Left hindlimb (tissue), 1 donor: ENCODE results near the gene TMC8.
"Not testable (repeated sequence)": the region's sequence is repeated elsewhere in the genome, so short reads cannot be mapped to it uniquely, and the experiment has no call there.

Experiments used
- DNase-seq: peaks from one replicate; pipeline ENCODE4 v3.0.0-alpha.2; 2018

TMC8 gene

GRCh38 chr17:78135858-78136500, 5.4 kb downstream of the TMC8 start:
- no peak for DNase-seq

GRCh38 chr17:78137392-78138203, 7.0 kb downstream of the TMC8 start:
- no peak for DNase-seq

GRCh38 chr17:78138204-78139060, 7.9 kb downstream of the TMC8 start:
- no peak for DNase-seq

DNA sequence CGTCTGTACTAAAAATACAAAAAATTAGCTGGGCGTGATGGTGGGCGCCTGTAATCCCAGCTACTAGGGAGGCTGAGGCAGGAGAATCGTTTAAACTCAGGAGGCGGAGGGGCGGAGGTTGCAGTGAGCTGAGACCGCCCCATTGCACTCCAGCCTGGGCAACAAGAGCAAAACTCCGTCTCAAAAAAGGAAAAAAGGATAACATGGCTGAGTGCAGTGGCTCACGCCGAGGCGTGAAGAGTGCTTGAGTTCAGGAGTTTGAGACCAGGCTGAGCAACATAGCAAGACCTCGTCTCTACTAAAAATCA, 9.2 kb downstream of the TMC8 start:
- not testable (repeated sequence) for DNase-seq

GRCh38 chr17:78140169-78141051, 9.8 kb downstream of the TMC8 start:
- peak; percentile 83 for DNase-seq

- no peak for DNase-seq
Observed at GRCh38 chr17:78141437-78142118, 11.0 kb downstream of the TMC8 start.

DNA sequence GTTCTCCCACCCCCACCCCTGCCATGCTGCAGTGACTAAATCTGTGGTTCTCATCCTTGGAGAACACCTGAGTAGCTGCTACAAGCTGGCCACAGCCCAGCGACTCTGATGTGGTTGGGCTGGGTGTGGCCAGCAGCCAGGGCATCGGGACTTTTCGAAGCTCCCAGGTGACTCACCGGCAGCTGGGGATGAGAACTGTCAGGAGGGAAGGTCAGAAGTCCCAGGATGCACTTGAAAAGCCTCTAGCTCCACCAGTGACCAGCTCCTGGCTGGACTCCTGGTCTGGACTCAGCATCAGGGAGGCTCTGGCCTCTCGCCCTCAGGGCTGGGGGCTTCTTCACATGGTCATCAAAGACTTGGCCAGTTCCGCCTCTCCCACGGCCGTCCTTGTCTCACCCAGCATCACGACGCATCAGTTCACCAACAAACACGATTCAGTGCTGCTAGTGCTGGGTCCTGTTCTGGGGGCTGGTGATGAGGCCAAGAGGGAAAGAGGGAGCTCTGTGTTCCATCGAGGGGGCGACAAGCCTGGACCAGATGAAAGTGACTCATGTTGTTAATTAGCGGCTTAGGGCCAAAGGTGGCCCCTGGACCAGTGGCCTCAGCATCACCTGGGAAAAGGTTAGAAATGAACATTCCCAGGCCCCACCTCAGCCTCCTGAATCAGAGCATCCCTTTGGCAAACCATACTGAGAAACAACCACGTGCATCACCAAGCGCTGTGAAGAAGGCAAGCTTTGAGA, 11.7 kb downstream of the TMC8 start:
- DNase-seq, result no peak

DNA sequence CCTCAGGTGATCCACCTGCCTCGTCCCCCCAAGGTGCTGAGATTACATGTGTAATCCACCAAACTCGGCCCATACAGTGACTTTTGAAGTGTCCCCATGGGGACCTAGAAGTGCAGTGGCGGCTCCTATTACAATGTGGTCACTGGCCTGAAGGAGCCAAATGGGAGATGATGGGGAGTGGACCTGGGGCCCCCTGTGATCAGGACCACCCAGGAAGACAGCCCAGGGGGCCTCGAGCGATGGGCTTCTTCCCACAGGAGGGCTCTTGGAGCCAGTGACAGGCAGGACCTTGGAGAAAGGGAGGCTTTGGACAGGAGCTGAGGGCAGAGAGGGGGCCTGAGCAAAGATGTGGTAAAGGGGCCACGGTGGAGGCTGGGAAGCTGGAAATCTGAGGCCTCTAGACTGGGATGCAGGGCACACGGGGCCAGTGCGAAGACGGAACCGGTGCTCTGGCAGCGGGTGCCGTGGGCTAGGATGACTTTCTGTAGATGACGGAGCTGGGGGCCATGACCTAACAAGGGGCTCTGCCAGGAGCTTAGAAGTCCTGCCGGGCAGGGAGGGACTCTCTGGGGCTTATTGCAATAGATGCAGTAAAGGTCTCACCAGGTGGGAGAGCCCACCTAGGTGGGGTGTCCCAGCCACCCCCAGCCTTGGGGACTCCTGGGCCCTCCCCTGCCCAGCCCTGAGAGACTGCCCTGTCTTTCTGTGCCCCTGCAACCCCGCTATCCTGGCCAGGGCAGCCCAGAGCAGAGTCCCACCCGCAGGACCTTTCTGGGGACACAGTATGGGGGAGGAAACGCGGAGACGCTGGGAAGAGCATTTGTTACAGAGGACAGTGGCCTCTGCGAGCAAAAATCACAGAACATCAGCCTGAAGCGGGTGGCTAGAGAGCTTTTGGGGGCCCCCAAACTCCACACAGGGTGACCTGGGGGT, 12.9 kb downstream of the TMC8 start:
- DNase-seq, result no peak

DNA sequence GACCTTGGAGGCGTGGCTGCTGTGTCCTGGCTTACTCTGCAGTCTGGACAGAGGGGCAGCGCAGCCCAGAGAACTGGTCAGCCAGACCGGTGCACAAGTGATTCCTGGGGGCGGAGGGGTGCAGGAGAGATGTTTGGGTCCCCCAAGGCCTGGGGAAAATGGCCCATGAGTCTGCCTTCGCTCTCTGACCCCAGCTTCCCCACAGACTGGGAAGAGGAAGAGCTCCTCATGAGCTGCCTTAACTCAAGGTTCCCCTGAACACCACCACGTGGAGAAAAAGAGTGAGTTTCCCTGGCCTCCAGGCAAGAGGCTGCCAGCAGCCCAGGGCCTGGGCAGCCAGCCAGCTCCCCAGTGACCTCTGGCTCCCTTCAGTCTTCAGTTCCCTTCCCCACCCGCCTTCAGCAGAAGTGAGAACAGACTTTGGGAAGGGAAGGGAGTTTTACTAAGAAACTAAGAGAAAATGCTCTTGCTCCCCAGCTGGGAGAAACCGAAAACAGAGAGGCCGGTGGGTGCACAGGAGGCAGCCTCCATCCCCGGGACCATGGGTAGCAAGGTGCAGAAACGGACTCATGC, 13.7 kb downstream of the TMC8 start:
- DNase-seq, result peak; percentile 77

DNA sequence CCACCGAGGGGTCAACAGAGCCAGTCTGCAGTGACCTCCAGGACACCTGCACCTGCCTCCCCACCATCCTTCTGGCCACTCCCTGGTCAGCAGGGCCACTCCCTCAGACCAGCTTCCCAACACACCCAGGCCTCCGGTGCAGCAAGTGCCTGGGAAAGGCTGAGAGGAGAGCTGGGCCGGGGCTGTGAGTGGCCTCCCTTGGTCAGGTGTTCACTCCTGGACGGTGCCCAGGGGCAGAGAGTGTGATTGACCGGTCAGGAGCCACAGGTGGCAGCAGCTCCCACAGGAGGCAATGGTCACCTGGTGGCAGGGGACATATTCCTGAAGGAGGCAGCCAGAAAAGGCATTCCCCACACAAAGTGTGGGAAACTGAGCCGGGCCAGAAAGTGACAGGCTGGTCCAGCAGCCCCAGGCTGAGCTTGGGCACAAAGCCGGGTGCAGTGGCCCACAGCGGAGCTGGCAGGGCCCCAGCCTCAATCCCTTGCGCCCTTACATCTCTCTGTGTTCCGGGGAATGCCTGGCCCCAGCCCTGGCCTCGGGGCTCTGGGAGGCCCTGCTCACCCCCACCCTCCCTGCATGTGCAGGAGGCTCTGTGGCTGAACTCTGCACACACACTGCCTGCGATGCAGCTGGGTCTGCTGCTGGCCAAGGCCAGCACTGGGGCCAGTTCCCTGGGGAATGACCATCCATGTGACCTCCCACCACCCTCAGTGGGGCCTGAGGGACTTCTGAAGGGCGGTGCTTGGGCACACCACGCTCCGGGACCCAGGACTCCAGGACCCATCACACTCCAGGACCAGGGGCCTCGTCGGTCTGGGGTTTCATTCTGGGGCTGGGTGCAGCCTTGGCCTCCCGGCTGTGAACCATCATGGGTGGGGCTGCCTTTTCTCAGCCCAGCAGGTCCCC, 14.4 kb downstream of the TMC8 start:
- DNase-seq, result no peak

DNA sequence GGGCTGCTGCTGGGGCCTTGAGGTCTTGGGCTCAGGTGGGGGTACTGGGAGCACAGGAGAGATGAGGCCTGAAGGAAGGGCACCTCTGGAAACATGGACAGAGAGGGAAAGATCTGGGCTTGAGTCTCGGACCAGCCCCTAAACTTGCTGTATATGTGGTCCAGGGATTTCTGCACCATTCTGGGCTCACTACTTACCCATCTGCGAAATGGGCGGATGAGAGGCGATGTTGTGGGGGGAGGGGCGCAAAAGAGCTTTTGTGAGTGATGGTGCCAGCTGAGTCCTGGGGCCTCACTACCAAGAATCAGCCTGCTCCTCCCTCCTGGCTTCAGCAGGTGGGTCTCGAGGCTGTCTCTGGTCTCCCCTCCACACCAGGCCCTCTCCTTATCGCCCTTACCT, 15.9 kb downstream of the TMC8 start:
- DNase-seq, result no peak

DNA sequence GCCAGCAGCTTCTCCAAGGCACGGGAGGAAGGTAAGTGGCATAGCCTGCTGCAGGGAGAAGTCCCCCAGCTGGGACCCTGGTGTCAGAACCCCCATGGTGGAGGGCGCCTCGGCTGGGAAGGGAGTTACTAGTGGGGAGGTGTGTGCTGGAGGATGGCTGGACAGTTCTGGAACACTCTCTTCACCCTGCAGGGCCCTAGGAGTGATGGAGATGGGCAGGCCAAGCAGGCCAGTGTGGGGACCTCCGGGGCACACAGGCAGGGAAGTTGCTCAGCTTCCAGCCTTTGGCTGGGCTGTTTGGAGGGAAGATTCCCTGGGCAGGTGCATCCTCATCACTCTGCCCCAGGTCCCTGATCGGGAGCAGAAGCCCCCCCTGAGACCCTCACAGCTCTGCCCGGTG, 16.3 kb downstream of the TMC8 start:
- no peak for DNase-seq

DNA sequence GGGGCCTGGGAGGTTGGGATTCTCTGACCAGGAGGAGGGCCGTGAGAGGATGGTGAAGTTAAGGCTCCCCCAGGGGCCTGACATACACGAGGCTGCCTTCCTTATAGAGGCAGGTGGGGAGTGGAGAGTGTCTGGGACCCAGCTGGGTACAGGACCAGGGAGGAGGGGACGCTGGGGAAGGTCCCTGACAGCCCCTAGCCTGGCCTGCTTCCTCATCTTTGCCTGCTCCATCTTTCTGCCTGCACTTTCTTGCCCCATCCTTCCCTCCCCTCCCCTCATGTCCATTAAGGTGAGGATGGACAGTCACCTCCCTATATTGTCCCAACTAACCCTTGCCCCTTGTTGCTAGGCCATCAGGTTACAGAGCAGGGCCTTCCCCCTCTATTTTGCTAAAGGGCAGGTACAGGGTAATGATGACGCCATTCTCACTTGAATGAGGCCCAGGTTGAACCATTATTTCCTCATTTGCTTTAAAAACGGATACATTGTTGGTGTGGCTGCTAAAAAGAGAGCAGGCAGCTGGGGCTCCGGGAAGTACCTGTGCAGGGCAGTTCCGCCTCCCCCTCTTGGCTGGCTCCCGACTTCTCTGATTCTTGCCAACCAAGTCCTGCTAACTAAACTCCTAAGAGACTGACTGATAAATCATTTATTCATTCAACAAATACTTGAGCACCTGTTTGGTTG, 16.9 kb downstream of the TMC8 start:
- DNase-seq, result no peak

DNA sequence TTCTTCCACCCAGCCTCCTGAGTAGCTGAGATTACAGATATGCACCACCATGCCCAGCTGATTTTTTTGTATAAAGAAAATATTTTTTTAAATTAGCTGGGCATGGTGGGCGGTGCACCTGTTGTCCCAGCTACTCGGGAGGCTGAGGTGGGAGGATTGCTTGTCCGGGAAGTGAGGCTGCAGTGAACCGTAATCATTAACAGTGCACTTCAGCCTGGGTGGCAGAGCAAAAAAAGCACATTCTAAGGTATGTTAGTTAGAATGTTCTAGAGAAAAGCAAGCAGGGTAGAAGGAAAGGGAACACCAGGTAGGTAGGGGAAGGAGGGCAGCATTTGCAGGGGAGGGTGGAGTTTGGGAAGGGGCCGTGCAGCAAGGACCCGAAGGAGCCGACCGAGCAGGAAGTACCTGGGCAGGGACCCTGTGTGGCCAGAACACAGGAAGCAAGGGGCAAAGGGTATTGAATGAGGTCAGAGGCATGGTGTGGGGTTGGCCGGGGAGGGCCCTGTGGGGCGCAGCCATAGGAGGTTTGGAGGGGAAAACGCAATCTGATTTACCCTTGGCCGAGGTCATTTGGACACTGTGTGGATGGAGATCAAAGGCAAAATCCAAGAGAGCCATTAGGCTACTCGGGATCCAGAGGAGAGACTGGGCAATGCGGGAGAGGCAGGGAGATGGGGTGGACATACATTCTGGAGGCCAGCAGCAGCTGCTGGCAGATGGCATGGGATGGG, 17.9 kb downstream of the TMC8 start:
- no peak for DNase-seq

GRCh38 chr17:78151514-78152008, 21.0 kb downstream of the TMC8 start:
- DNase-seq, result no peak

DNA sequence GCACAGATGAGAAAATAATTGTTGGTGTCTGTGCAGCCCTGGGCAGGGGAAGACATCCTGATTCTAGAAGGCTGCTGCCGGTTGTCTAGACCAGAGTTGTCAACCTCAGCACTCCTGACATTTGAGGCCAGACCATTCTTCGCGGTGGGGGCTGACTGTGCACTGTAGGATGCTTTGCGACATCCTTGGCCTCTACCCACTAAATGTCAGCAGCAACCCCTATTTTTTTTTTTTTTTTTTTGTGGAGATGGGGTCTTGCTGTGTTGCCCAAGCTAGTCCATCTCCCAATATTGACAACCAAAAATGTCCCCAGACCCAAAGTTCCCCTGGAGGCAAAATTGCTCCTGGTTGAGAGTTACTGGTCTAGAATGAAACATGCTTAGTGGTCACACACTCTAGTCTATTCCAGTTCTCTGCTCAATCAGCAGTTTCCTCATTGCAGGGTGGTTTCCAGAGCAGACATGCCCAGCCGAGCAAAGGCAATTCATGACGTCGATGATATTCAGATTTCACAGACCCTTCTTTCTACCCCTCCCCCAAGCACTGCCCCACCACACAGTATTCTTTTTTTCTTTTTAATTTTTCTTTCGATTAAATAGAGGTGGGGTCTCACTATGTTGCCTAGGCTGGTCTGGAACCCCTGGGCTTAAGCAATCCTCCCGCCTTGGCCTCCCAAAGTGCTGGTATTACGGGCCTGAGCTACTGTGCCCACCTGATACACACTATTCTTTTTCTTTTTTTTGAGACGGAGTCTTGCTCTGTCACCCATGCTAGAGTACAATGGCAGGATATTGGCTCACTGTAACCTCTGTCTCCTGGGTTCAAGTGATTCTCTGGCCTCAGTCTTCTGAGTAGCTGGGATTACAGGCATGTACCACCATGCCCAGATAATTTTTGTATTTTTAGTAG, 24.6 kb downstream of the TMC8 start:
- no peak for DNase-seq
